ENCODE measurements around the gene TMEM50B.

DNA sequence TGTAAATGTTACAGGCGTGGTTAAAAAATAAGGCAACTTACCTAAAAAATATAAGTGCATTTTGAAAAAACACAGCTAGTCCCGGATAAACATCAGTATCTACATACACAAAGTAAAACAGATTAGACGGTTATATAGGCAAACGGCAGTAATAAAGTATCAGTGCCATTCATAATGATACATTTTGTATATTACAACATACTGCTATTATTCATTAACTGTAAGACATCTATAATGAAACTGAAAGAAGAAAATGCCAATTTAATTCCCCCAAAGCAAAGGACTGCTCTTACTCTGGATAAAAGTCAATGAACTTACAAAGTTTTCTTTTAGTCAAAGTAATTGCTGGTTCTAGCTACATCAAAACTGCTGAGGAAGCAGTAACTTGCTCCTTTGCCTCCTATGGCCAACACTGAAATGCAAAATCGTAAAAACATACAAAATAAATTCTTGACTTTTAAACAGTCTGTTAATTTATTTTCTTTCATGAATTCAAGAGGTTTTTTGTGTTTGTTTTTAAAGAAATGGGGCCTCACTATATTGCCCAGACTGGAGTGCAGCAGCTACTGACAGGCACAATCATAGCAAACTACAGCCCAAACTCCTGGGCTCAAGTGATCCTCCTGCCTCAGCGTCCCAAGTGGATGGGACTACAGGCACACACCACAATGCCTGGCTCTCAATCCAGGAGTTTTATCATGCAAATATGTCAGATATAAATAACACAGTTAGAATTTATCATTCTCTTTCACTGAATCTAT, 23.9 kb downstream of the TMEM50B start:
- TF ChIP-seq SUZ12 (IDR thresholded peaks at IDR 0.05; ENCODE audit: low read length) (no peak), EP300 (IDR thresholded peaks at IDR 0.05; ENCODE audit: borderline replicate concordance in 1 of 2, low read depth in 2 of 2, low read length in 2 of 2) (no peak), RFX5 (IDR thresholded peaks at IDR 0.05; ENCODE audit: borderline replicate concordance, low read depth, low read length) (no peak), POLR2A (IDR thresholded peaks at IDR 0.05; ENCODE audit: control extremely low read depth in 1 of 2, low read depth in 2 of 2, low read length in 2 of 2) (no peak), SRF (IDR thresholded peaks at IDR 0.05; ENCODE audit: low read depth, low read length) (no peak), HDAC6 (IDR thresholded peaks at IDR 0.05; ENCODE audit: low read depth, low read length) (no peak), CREB1 (IDR thresholded peaks at IDR 0.05) (no peak)
- TF ChIP-seq, protein P1, sequence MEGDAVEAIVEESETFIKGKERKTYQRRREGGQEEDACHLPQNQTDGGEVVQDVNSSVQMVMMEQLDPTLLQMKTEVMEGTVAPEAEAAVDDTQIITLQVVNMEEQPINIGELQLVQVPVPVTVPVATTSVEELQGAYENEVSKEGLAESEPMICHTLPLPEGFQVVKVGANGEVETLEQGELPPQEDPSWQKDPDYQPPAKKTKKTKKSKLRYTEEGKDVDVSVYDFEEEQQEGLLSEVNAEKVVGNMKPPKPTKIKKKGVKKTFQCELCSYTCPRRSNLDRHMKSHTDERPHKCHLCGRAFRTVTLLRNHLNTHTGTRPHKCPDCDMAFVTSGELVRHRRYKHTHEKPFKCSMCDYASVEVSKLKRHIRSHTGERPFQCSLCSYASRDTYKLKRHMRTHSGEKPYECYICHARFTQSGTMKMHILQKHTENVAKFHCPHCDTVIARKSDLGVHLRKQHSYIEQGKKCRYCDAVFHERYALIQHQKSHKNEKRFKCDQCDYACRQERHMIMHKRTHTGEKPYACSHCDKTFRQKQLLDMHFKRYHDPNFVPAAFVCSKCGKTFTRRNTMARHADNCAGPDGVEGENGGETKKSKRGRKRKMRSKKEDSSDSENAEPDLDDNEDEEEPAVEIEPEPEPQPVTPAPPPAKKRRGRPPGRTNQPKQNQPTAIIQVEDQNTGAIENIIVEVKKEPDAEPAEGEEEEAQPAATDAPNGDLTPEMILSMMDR (IDR thresholded peaks at IDR 0.05; ENCODE audit: control extremely low read depth in 1 of 3, insufficient read depth in 1 of 3, low read depth in 1 of 3, low read length in 3 of 3) = no peak
